SK-N-SH (cell line): Measurements from ENCODE around the gene NDOR1.

Source experiments
- FOXJ3 ChIP-seq: sonication (generic); formaldehyde crosslinking; IDR thresholded peaks from 2 replicates; pipeline ENCODE4 v1.5.1; 2020; ENCODE audit warnings: mild to moderate bottlenecking, missing genetic modification reagents
- JUND ChIP-seq: IDR thresholded peaks from 2 replicates; pipeline ENCODE4 v1.4.0; 2012
- MEF2A ChIP-seq: IDR thresholded peaks from 2 replicates; pipeline ENCODE4 v1.4.0; 2012; ENCODE audit warnings: low read depth, borderline replicate concordance
- RAD21 ChIP-seq: IDR thresholded peaks from 2 replicates; pipeline ENCODE4 v1.6.1; 2012; ENCODE audit warnings: mild to moderate bottlenecking, low read length
- TAF1 ChIP-seq: IDR thresholded peaks from 2 replicates; pipeline ENCODE4 v1.6.1; 2012; ENCODE audit warnings: low read depth, mild to moderate bottlenecking, low read length, moderate library complexity, borderline replicate concordance

DNA sequence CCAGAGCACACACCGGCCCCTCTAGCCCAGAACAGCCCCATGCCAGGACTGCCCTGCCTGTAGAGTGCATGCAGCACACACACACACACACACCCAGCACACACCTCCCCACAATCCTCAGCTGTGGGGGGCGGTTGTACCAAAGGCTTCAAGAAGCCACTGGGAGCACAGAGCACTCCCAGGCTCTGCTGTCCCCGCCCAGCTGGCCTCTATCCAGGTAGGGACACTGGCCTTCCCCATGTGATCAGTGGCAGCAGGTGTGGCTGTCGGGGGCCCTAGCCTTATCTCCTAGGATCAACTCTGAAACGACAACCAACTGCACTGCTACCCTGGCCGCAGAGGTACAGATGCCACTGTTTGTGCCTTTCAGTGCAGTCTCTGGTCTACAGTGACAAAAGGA is 19.1 kb upstream of the NDOR1 start:
- TF ChIP-seq RAD21 = no peak
- no peak for TF ChIP-seq FOXJ3
- TF ChIP-seq JUND = no peak
- TF ChIP-seq TAF1 = no peak
- no peak for TF ChIP-seq MEF2A
